IMR-90 (cell line): ENCODE measurements around the gene NFIX. TPM values are rescaled to one million over a fixed set of nuclear protein-coding genes. Genes with fewer than 3 reads are reported as not detected.

Experiments
- ATAC-seq: fragments of 200-7000 bp; cut with Tn5 transposase; 2 replicates; pipeline ENCODE4 v1.9.1; 2020; ENCODE audit warnings: low read depth, mild to moderate bottlenecking, moderate library complexity
- BruUV-seq: library from RNA; stranded (reverse); fragments of 400-500 nt; replicated peaks from 2 replicates; lab custom pipeline; 2021; lab: Mats Ljungman, UMichigan
- CTCF ChIA-PET: fragments of 300-600 bp; formaldehyde crosslinking; extraction: SDS; loops from one replicate; lab custom pipeline; 2021; ENCODE audit warnings: antibody characterized with exemption; lab: Yijun Ruan, JAX
- POLR2A ChIA-PET: fragments of 300-600 bp; sonication (Branson Sonifier 250); formaldehyde crosslinking; loops from one replicate; lab custom pipeline; 2022; ENCODE audit warnings: antibody characterized with exemption; ENCODE audit not compliant: unreplicated experiment; lab: Charles Lee
- DNase-seq: peaks from one replicate; pipeline ENCODE4 v3.0.0; 2013
- H2AFZ ChIP-seq: replicated peaks from 2 replicates; pipeline ENCODE3; 2013; ENCODE audit warnings: low read length, mild to moderate bottlenecking; ENCODE audit not compliant: poor library complexity
- H2AK5ac ChIP-seq: 2 replicates; pipeline ENCODE4 v1.6.1; 2013; ENCODE audit warnings: low read depth, low read length, inconsistent platforms
- H2AK9ac ChIP-seq: replicated peaks from 2 replicates; pipeline ENCODE3; 2013; ENCODE audit warnings: mild to moderate bottlenecking, low read depth, low read length, moderate library complexity; ENCODE audit not compliant: poor library complexity
- H2BK120ac ChIP-seq: 2 replicates; pipeline ENCODE4 v1.6.1; 2013; ENCODE audit warnings: low read depth, low read length, inconsistent platforms
- H2BK15ac ChIP-seq: 3 replicates; pipeline ENCODE4 v1.6.1; 2013; ENCODE audit warnings: low read depth, low read length, inconsistent platforms
- H2BK20ac ChIP-seq: 2 replicates; pipeline ENCODE4 v1.6.1; 2013; ENCODE audit warnings: low read depth, mild to moderate bottlenecking, inconsistent platforms, low read length, moderate library complexity
- H2BK5ac ChIP-seq: 2 replicates; pipeline ENCODE4 v1.6.1; 2013; ENCODE audit warnings: mild to moderate bottlenecking, low read depth, low read length, inconsistent platforms; ENCODE audit not compliant: poor library complexity, severe bottlenecking
- H3K14ac ChIP-seq: replicated peaks from 2 replicates; pipeline ENCODE4 v1.6.1; 2013; ENCODE audit warnings: low read depth, low read length, inconsistent platforms
- H3K18ac ChIP-seq: 2 replicates; pipeline ENCODE4 v1.6.1; 2013; ENCODE audit warnings: low read depth, low read length, control low read depth
- H3K23ac ChIP-seq: 2 replicates; pipeline ENCODE4 v1.6.1; 2013; ENCODE audit warnings: low read depth, low read length, inconsistent platforms
- H3K27ac ChIP-seq: 2 replicates; pipeline ENCODE4 v1.5.1; 2013; ENCODE audit warnings: mild to moderate bottlenecking, control low read depth, low read length; ENCODE audit not compliant: insufficient read depth
- H3K27me3 ChIP-seq: 2 replicates; pipeline ENCODE4 v1.6.1; 2013; ENCODE audit warnings: low read length; ENCODE audit not compliant: control insufficient read depth, insufficient read depth
- H3K36me3 ChIP-seq: 2 replicates; pipeline ENCODE4 v1.6.1; 2013; ENCODE audit warnings: low read length, mixed read lengths; ENCODE audit not compliant: control insufficient read depth, insufficient read depth
- H3K4ac ChIP-seq: 2 replicates; pipeline ENCODE4 v1.6.1; 2013; ENCODE audit warnings: low read depth, low read length, inconsistent platforms
- H3K4me1 ChIP-seq: 2 replicates; pipeline ENCODE4 v1.6.1; 2013; ENCODE audit warnings: low read length, mixed read lengths; ENCODE audit not compliant: control insufficient read depth, insufficient read depth
- H3K4me2 ChIP-seq: 2 replicates; pipeline ENCODE4 v1.6.1; 2013; ENCODE audit warnings: low read depth, mild to moderate bottlenecking, control low read depth, low read length, moderate library complexity
- H3K4me3 ChIP-seq: 2 replicates; pipeline ENCODE4 v1.5.1; 2013; ENCODE audit warnings: low read depth, mild to moderate bottlenecking, control low read depth, low read length, moderate library complexity; ENCODE audit not compliant: insufficient read depth
- H3K56ac ChIP-seq: 2 replicates; pipeline ENCODE4 v1.6.1; 2013; ENCODE audit warnings: low read length, inconsistent platforms; ENCODE audit not compliant: insufficient read depth; ENCODE audit errors: extremely low read depth
- H3K79me1 ChIP-seq, 2 experiments: 2 replicates each; pipeline ENCODE4 v1.6.1; 2013; ENCODE audit warnings: low read length in 2 of 2, inconsistent platforms in 1 of 2, low read depth in 1 of 2
- H3K9ac ChIP-seq: 2 replicates; pipeline ENCODE4 v1.6.1; 2013; ENCODE audit warnings: low read depth, low read length, control low read depth
- H3K9me1 ChIP-seq: 2 replicates; pipeline ENCODE4 v1.6.1; 2013; ENCODE audit warnings: low read length, inconsistent platforms; ENCODE audit not compliant: insufficient read depth
- H3K9me3 ChIP-seq: 2 replicates; pipeline ENCODE4 v1.6.1; 2013; ENCODE audit warnings: low read length; ENCODE audit not compliant: control insufficient read depth, insufficient read depth
- H4K20me1 ChIP-seq: 2 replicates; pipeline ENCODE4 v1.6.1; 2013; ENCODE audit warnings: low read length, inconsistent platforms; ENCODE audit not compliant: insufficient read depth
- H4K5ac ChIP-seq: 2 replicates; pipeline ENCODE4 v1.6.1; 2013; ENCODE audit warnings: mild to moderate bottlenecking, low read depth, low read length, control low read depth
- H4K8ac ChIP-seq, 2 experiments: 2 replicates each; pipeline ENCODE4 v1.6.1; 2013; ENCODE audit warnings: low read depth in 2 of 2, low read length in 2 of 2, control low read depth in 1 of 2, inconsistent platforms in 1 of 2
- H4K91ac ChIP-seq: 2 replicates; pipeline ENCODE4 v1.6.1; 2013; ENCODE audit warnings: low read depth, low read length, inconsistent platforms; ENCODE audit not compliant: insufficient read depth
- BHLHE40 ChIP-seq: fragments of 150-350 bp; IDR thresholded peaks from 2 replicates; pipeline ENCODE4 v1.6.1; 2016; ENCODE audit warnings: mild to moderate bottlenecking, low read depth, low read length
- CEBPB ChIP-seq: IDR thresholded peaks from 2 replicates; pipeline ENCODE4 v1.6.1; 2012; ENCODE audit warnings: low read depth, low read length, improper control_type of control experiment
- CHD1 ChIP-seq: IDR thresholded peaks from 2 replicates; pipeline ENCODE4 v1.6.1; 2012; ENCODE audit warnings: low read depth, low read length, improper control_type of control experiment
- CTCF ChIP-seq: conservative IDR thresholded peaks from 2 replicates; pipeline ENCODE4 v1.5.1; 2012; ENCODE audit warnings: mild to moderate bottlenecking, low read depth, low read length, improper control_type of control experiment
- ELK1 ChIP-seq: fragments of 150-350 bp; IDR thresholded peaks from 2 replicates; pipeline ENCODE4 v1.6.1; 2016; ENCODE audit warnings: low read depth, mild to moderate bottlenecking, low read length, moderate library complexity, borderline replicate concordance
- FOS ChIP-seq: fragments of 150-350 bp; IDR thresholded peaks from 2 replicates; pipeline ENCODE4 v1.6.1; 2016; ENCODE audit warnings: low read depth, low read length
- MAFK ChIP-seq: IDR thresholded peaks from 2 replicates; pipeline ENCODE4 v1.6.1; 2012; ENCODE audit warnings: low read depth, low read length, improper control_type of control experiment
- MAZ ChIP-seq: IDR thresholded peaks from 2 replicates; pipeline ENCODE4 v1.6.1; 2012; ENCODE audit warnings: low read depth, mild to moderate bottlenecking, low read length, improper control_type of control experiment, moderate library complexity, borderline replicate concordance
- MXI1 ChIP-seq: IDR thresholded peaks from 2 replicates; pipeline ENCODE4 v1.6.1; 2012; ENCODE audit warnings: low read depth, mild to moderate bottlenecking, low read length, moderate library complexity, borderline replicate concordance
- NFE2L2 ChIP-seq: fragments of 150-350 bp; IDR thresholded peaks from 2 replicates; pipeline ENCODE4 v1.6.1; 2016; ENCODE audit warnings: low read depth, mild to moderate bottlenecking, low read length
- POLR2A ChIP-seq: IDR thresholded peaks from 2 replicates; pipeline ENCODE4 v1.6.1; 2012; ENCODE audit warnings: mild to moderate bottlenecking, low read depth, low read length
- RAD21 ChIP-seq: IDR thresholded peaks from 2 replicates; pipeline ENCODE4 v1.6.1; 2012; ENCODE audit warnings: low read length, improper control_type of control experiment
- RCOR1 ChIP-seq: IDR thresholded peaks from 2 replicates; pipeline ENCODE4 v1.6.1; 2012; ENCODE audit warnings: mild to moderate bottlenecking, low read length, improper control_type of control experiment; ENCODE audit not compliant: insufficient replicate concordance
- RFX5 ChIP-seq: IDR thresholded peaks from 2 replicates; pipeline ENCODE4 v1.8.0; 2012; ENCODE audit warnings: low read depth, mild to moderate bottlenecking, low read length, moderate library complexity
- SMC3 ChIP-seq: fragments of 150-350 bp; IDR thresholded peaks from 2 replicates; pipeline ENCODE4 v1.6.1; 2016; ENCODE audit warnings: low read depth, mild to moderate bottlenecking, antibody characterized with exemption, low read length, moderate library complexity
- USF2 ChIP-seq: fragments of 150-350 bp; IDR thresholded peaks from 2 replicates; pipeline ENCODE4 v1.6.1; 2017; ENCODE audit warnings: mild to moderate bottlenecking, antibody characterized with exemption, low read length, low read depth
- WGBS, 2 experiments: methylation state at CpG; one replicate each; pipeline versions ENCODE4 v1.1.5 to v1.1.7; 2013; ENCODE audit warnings: missing lambda C conversion rate in 2 of 2; ENCODE audit not compliant: insufficient read length in 1 of 2; ENCODE audit errors: extremely low coverage in 2 of 2; 5-methylcytosine and 5-hydroxymethylcytosine counted together
- dilution Hi-C: fragments of 300-500 bp; cut with HindIII; formaldehyde crosslinking; loops from one replicate; pipeline ENCODE4 v1.14.3; 2018; ENCODE audit warnings: low sequenced_read_pairs; ENCODE audit not compliant: unreplicated experiment
- in situ Hi-C: fragments of 300-500 bp; cut with MboI; formaldehyde crosslinking; loops from 3 replicates; pipeline ENCODE4 v1.14.3; 2019; ENCODE audit warnings: low sequenced_read_pairs, inconsistent platforms, mixed read lengths
- intact Hi-C: fragments of 100-400 bp; cut with micrococcal nuclease; formaldehyde crosslinking; loops from 2 replicates; pipeline ENCODE4 v1.10.0; 2022
- polyA plus RNA-seq, 3 experiments: library from polyadenylated mRNA; depleted of rRNA; stranded (reverse); fragments of >200 nt; gene quantifications; 2 replicates each; pipeline ENCODE4 v1.2.3, GENCODE V29; 2012; ENCODE audit warnings: low replicate concordance in 1 of 3
- total RNA-seq: library from RNA; depleted of rRNA; stranded (reverse); fragments of >200 nt; gene quantifications from 2 replicates; pipeline ENCODE4 v1.2.3, GENCODE V29; 2012

Gene NFIX
- total and polyA plus RNA-seq, 2 of the 4 experiments (the other 2 are of a cell fraction): 10.2 to 47.7 TPM

GRCh38 chr19:12969292-12969988, 25.8 kb upstream of the NFIX start, which contains the start of gene DAND5:
DAND5 (plus strand) TSS chr19:12969576; CDS start chr19:12969661, 85 bp downstream.
- DNase-seq (no peak), ATAC-seq (no peak)
- Histone ChIP-seq H3K9ac (no peak within 1 kb of the TSS), H2BK5ac (no peak within 1 kb of the TSS), H3K79me1 (peaks cover 0 to 3% of the 10 kb centered on the region in 2 experiments; a peak in 1 of 4 replicates), H2BK20ac (no peak within 1 kb of the TSS), H3K23ac (no peak within 1 kb of the TSS), H3K27me3 (no peaks in the 10 kb centered on the region), H3K27ac (no peak within 1 kb of the TSS), H3K4me1 (peaks cover 4% of the 10 kb centered on the region; the same call in 1 of the 2 replicates), H3K4me3 (no peak within 1 kb of the TSS), H2AFZ (peak within 1 kb of the TSS; percentile 34), H3K18ac (no peak within 1 kb of the TSS), H4K20me1 (no peaks in the 10 kb centered on the region), H3K36me3 (no peaks in the 10 kb centered on the region), H2BK15ac (no peak within 1 kb of the TSS), H3K9me1 (no peaks in the 10 kb centered on the region), H3K9me3 (no peaks in the 10 kb centered on the region), H4K8ac (no peak within 1 kb of the TSS), H2AK9ac (no peak within 1 kb of the TSS), H3K4ac (no peak within 1 kb of the TSS), H2BK120ac (no peak within 1 kb of the TSS), H4K5ac (no peak within 1 kb of the TSS), H2AK5ac (no peak within 1 kb of the TSS), H4K91ac (no peak within 1 kb of the TSS), H3K56ac (no peak within 1 kb of the TSS), H3K14ac (no peak within 1 kb of the TSS), H3K4me2 (no peak within 1 kb of the TSS)
- BruUV-seq: no TSS peak
- in situ Hi-C loops (no loop called here), dilution Hi-C loops (no loop called here), intact Hi-C loops (no loop called here)
- CTCF ChIA-PET: no interaction called here
- POLR2A ChIA-PET: no interaction called here
- whole genome bisulfite sequencing, 2 experiments: 46% methylated on average over 6 of the region's 14 CpGs; no CpG with 5 or more reads in 1 of the 2 experiments
- TF ChIP-seq CHD1 (no peak), RAD21 (no peak), FOS (no peak), POLR2A (no peak), RCOR1 (no peak), RFX5 (no peak), SMC3 (no peak), USF2 (no peak), BHLHE40 (no peak), MAFK (no peak), CTCF (no peak), MAZ (no peak), NFE2L2 (no peak), CEBPB (no peak), ELK1 (no peak), MXI1 (no peak)
